Kidney (tissue), 14 donors: ENCODE measurements around the gene STX16. TPM values are rescaled to one million over a fixed set of nuclear protein-coding genes. Genes with fewer than 3 reads are reported as not detected.
"Not testable (repeated sequence)": the region's sequence is repeated elsewhere in the genome, so short reads cannot be mapped to it uniquely, and the experiment has no call there.

Experiments used
- DNase-seq, 5 donors: peaks; one replicate each; pipeline ENCODE4 v3.0.0-alpha.2; 2013 to 2020
- FAIRE-seq: peaks from 2 replicates; lab custom pipeline; 2012; peaks lifted over from hg19 to GRCh38; lab: Jason Lieb, UNC
- H3K27ac ChIP-seq, 2 donors: one replicate each; pipeline ENCODE4 v1.7.0; 2013; ENCODE audit warnings: low read depth in 2 of 2, low read length in 2 of 2, inconsistent platforms in 1 of 2
- H3K27me3 ChIP-seq: one replicate; pipeline ENCODE4 v1.7.1; 2013; ENCODE audit warnings: low read length, inconsistent platforms; ENCODE audit not compliant: control insufficient read depth, insufficient read depth
- H3K36me3 ChIP-seq, 3 donors: one replicate each; pipeline versions ENCODE4 v1.7.0 to v1.7.1; 2013; ENCODE audit warnings: low read length in 3 of 3, control low read depth in 1 of 3, inconsistent platforms in 1 of 3; ENCODE audit not compliant: insufficient read depth in 3 of 3, control insufficient read depth in 2 of 3
- H3K4me1 ChIP-seq, 3 donors: one replicate each; pipeline versions ENCODE4 v1.7.0 to v1.7.1; 2013; ENCODE audit warnings: low read length in 3 of 3, inconsistent platforms in 1 of 3, low read depth in 1 of 3; ENCODE audit not compliant: control insufficient read depth in 2 of 3, insufficient read depth in 2 of 3
- H3K4me3 ChIP-seq, 3 donors: one replicate each; pipeline versions ENCODE4 v1.7.0 to v1.8.1; 2013; ENCODE audit warnings: low read length in 3 of 3, control low read depth in 1 of 3, inconsistent platforms in 1 of 3
- H3K9ac ChIP-seq, 3 donors: one replicate each; pipeline versions ENCODE4 v1.7.0 to v1.7.1; 2013; ENCODE audit warnings: low read length in 3 of 3, control low read depth in 1 of 3, inconsistent platforms in 1 of 3
- H3K9me3 ChIP-seq, 3 donors: one replicate each; pipeline versions ENCODE4 v1.7.0 to v1.7.1; 2013; ENCODE audit warnings: low read length in 3 of 3, control low read depth in 1 of 3, inconsistent platforms in 1 of 3; ENCODE audit not compliant: control insufficient read depth in 2 of 3, insufficient read depth in 1 of 3
- intact Hi-C: fragments of 100-400 bp; cut with DNase I; formaldehyde crosslinking; loops from one replicate; pipeline ENCODE4 v1.11.1; 2022
- polyA plus RNA-seq: library from polyadenylated mRNA; stranded (reverse); fragments of 350-450 nt; fragmentation: Illumina TruSeq; extraction: RNeasy Lipid Tissue Mini Kit (QIAGEN cat#74804); gene quantifications from one replicate; pipeline ENCODE4 v1.2.3, GENCODE V29; 2014; ENCODE audit warnings: low read depth, low replicate concordance; ENCODE audit not compliant: insufficient read depth
- total RNA-seq: library from RNA; stranded (reverse); fragmentation: NEBNext Ultra II Directional; extraction: Animal tissue kit (Norgen Biotek cat#: 25700); gene quantifications from one replicate; pipeline ENCODE4 v1.2.1, GENCODE V29; 2021
- TF ChIP-seq, protein P1 (sequence below): IDR thresholded peaks from 3 replicates; pipeline ENCODE4 v1.5.1; 2012; ENCODE audit warnings: mild to moderate bottlenecking, moderate library complexity, borderline replicate concordance; ENCODE audit not compliant: insufficient read depth; ENCODE audit errors: extremely low read depth
- donor health status: control.
- donor health status: control.
- donor health status: control.
- donor health status: control.
- donor health status: control.
- donor health status: DM: yes; HTN: yes; CAD: no.
- donor health status: Normal renal cell carcinoma (clear cell type).

The STX16 gene
- total and polyA plus RNA-seq, 2 donors from 2014 or later, result 20.6 to 60.7 TPM

DNA sequence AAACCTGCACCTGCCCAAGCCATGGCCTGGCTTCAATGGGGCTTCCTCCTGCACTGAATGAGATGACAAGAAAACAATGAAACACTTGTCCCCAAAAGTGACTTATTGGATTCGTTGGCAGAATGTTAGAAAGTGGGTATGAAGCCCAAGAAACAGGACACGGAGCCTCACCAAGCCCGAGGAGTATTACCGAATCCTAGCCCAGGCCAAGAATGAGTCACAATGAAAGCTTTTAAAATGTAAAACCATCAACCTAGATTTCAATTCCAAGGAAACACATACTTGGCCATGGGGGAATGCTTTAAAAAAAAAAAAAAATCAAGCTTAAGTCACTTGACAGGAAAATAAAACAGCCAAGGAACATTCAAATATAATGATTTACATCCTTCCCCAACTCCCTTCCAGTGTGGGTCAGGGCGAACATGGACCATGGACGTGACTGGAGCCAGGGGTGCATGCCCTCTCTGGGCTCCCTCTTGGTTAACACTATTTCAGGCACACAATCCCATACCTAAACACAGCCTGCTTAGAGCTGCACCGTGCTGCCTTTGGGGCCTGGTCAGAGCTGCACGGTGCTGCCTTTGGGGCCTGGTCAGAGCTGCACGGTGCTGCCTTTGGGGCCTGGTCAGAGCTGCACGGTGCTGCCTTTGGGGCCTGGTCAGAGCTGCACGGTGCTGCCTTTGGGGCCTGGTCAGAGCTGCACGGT lies 3.1 kb upstream of the STX16 start:
- no peaks in the 10 kb centered on the region for H3K9me3 ChIP-seq
- H3K4me3 ChIP-seq, result no peak overlapping the region
- FAIRE-seq, result no peak
- H3K27ac ChIP-seq, result peak overlapping the region; percentile 47 to 80
- H3K27me3 ChIP-seq, result no peaks in the 10 kb centered on the region
- peaks cover 2% of the 10 kb centered on the region in 3 donors for H3K4me1 ChIP-seq
- DNase-seq, result peak; percentile 11 to 82 (median 56)
- H3K9ac ChIP-seq, result no peak overlapping the region
- intact Hi-C loops, result no loop called here
- TF ChIP-seq, protein P1, sequence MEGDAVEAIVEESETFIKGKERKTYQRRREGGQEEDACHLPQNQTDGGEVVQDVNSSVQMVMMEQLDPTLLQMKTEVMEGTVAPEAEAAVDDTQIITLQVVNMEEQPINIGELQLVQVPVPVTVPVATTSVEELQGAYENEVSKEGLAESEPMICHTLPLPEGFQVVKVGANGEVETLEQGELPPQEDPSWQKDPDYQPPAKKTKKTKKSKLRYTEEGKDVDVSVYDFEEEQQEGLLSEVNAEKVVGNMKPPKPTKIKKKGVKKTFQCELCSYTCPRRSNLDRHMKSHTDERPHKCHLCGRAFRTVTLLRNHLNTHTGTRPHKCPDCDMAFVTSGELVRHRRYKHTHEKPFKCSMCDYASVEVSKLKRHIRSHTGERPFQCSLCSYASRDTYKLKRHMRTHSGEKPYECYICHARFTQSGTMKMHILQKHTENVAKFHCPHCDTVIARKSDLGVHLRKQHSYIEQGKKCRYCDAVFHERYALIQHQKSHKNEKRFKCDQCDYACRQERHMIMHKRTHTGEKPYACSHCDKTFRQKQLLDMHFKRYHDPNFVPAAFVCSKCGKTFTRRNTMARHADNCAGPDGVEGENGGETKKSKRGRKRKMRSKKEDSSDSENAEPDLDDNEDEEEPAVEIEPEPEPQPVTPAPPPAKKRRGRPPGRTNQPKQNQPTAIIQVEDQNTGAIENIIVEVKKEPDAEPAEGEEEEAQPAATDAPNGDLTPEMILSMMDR, result no peak
- no peaks in the 10 kb centered on the region for H3K36me3 ChIP-seq

DNA sequence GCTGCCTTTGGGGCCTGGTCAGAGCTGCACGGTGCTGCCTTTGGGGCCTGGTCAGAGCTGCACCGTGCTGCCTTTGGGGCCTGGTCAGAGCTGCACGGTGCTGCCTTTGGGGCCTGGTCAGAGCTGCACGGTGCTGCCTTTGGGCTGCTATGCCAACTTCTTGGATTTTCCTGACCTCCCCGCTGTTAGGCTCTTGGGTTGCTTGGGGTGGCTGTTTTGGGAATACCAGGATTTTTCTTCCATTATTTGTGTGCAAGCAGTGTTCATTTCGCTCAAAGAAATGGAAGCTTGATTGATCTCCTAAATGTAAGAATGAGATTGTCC lies 2.6 kb upstream of the STX16 start:
- H3K9me3 ChIP-seq, H3K4me3 ChIP-seq, H3K27me3 ChIP-seq, H3K9ac ChIP-seq, H3K27ac ChIP-seq, H3K4me1 ChIP-seq, FAIRE-seq, H3K36me3 ChIP-seq, intact Hi-C loops: not testable (repeated sequence)
- peak in 2 of 5 donors; percentile 5 to 7 for DNase-seq

DNA sequence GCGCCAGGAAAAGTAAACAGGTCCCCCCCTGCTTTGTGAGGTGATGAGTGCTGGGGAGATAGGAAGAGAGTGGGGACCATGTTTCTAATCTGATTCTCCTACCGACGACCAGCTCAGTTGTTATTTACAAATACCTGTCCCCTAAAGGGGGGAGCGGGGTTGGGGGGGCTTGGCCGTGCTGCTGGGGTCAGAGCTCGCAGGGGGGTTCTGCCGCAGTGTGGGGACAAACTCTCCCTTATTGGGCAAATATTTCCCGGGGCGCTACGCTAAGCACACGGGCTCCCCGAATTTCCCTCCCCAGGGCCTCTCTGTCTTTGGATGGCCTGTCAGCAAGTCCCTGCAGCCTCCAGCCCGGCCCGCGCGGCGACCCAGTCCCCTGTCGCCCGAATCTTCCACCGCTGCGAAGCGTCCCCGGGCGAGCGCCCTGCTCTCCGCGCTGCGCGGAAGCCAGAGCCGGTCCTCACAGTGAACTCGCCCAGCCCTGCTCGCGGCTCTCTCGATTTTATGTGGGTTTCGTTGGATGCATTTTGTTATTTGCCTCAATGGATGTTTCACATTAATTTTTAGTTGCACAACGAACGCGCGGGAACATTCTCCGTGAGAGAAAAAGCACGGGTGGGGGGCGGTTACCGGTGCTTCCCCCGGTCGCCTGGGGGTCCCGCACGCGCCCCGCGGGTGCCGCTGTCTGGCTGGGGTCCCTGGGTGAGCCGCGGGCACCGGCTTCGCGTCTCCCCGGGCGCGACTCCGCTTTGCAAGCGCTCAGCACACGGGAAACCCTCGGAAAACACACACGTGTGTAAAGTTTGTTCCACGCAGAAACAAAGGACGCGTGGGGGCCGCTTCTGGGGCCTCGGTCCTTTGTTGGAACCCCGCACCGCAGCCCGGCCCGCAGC lies 1.5 kb upstream of the STX16 start:
- Histone ChIP-seq H3K4me3 (peak overlapping the region; percentile 11 to 96 (median 35)), H3K9me3 (no peaks in the 10 kb centered on the region), H3K27ac (peak overlapping the region; percentile 24 to 49), H3K36me3 (no peaks in the 10 kb centered on the region), H3K27me3 (no peaks in the 10 kb centered on the region), H3K9ac (peak overlapping the region in 2 of 3 donors; percentile 18 to 60), H3K4me1 (peaks cover 2 to 8% (median 5%) of the 10 kb centered on the region in 3 donors)
- intact Hi-C loops, result no loop called here
- DNase-seq, result peak in 3 of 5 donors; percentile 28 to 74 (median 70)
- TF ChIP-seq, protein P1, result no peak
- FAIRE-seq, result no peak
